ENCODE results near the gene HMGB1. TPM values are rescaled to one million over a fixed set of nuclear protein-coding genes. Genes with fewer than 3 reads are reported as not detected.

The HMGB1 gene
- total and polyA plus RNA-seq, 3 experiments from 2014 or later, result 642 to 729 (median 694) TPM

DNA sequence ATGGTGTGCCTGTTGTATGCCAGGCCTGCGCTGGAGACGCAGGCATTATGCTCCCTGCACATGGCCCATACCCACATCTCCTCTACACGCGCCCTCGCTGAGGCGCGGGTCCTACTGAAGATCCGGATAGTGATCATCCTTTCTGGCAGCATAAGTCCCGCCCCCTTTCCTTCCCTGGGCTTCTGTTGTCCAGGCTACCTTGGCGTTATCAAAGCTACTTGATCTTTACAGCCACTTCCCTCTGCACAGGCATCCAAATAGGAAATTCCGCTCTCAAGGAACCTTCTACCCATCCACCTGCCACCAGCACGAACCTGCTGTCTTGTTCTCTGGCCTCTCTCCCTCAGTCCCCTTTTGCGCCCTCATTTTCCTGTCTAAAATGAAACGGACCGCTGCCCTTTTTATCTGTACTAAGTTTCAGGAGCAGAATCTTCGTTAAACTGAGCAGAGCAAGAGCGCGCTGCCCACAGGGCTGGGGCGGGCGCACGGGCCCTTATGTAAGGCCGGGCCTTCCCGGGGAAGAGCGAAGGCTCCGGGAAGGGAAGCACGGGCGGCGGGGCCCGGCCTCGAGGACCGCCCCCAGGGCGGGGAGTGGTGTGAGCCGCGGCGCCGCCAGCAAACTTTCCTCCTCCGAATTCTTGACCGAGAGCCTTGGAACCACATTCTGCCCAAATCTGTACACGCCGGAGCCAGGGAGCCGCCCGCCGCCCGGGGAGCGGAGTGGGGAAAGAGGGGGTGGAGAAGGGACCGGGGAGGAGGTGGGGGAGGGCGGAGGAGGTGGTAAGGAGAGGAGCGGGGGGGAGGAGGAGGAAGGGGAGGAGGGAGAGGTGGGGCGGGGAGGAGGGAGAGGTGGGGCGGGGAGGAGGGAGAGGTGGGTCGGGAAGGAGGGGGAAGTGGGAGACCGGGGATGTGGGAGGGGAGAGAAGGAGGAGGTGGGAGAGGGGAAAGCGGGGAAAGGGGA is 44.4 kb downstream of the HMGB1 start:
- Mint-ChIP-seq H3K9me3 (no peaks in the 10 kb centered on the region), H3K36me3 (no peaks in the 10 kb centered on the region), H3K4me1 (peaks cover 13 to 27% (median 20%) of the 10 kb centered on the region in 3 donors), H3K4me3 (peak overlapping the region; percentile 76 to 98 (median 83)), H3K27me3 (peaks cover 0 to 2% of the 10 kb centered on the region in 2 donors), H3K27ac (peak overlapping the region; percentile 25 to 78 (median 56))
- H3K4me1 ChIP-seq (ENCODE audit: insufficient read depth, low read length), result peaks cover 6% of the 10 kb centered on the region
- CTCF ChIA-PET, result interaction anchor here (0.9 to 2.6 kb wide), 5 partner anchors 9 to 289 kb away, joined by 3 to 6 read pairs (median 4); no protein-coding TSS in a partner anchor
- no peak overlapping the region for H3K27ac ChIP-seq (ENCODE audit: low read depth, low read length)
- H3K4me3 ChIP-seq (ENCODE audit: low read length), result peak overlapping the region; percentile 37
- POLR2A ChIA-PET, result interaction anchor here (0.5 to 1.4 kb wide), 8 partner anchors 9 to 101 kb away, joined by 3 to 15 read pairs (median 4); no protein-coding TSS in a partner anchor
- no peaks in the 10 kb centered on the region for H3K9me3 ChIP-seq (ENCODE audit: low read length)
- H3K27me3 ChIP-seq (ENCODE audit: insufficient read depth, low read length, poor library complexity, severe bottlenecking), result no peaks in the 10 kb centered on the region
- H3K36me3 ChIP-seq (ENCODE audit: insufficient read depth, low read length), result no peaks in the 10 kb centered on the region
- DNase-seq, result peak in 3 of 5 donors; percentile 13 to 57 (median 22)

DNA sequence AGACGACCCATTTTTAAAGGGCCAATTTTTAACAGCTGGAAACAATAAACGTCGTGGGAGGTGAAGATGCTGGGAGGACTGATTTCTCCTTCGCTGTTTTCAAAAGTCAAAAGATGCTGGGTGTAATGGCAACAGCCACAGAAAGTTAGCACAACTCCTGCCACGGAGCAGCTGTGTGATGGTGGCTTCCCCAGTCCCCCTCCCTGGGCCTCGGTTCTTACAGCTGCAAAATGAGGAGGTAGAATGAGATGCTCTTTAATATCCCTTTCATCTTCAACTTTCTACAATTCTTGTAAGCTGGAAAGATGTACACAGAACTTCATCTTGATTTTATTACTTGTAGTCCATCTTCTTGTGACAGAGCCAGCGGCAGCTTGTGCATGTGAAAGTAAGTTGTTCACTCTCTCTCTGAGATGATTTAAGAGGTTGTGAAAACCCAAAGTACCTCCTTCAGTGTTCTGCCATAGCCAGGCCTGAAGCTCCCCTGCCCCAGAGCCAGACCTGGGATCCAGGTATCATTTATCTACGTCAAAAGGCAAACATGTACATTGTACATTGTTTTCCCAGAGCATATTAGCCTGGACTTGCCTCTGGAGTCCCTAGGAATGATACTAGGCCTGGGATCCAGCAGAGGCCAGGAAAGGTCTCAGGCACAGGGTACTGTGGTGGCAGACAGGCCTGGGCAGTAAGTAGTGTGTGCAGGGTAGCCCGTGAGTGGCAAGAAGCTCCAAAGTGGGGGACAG is 46.8 kb downstream of the HMGB1 start:
- H3K4me1 Mint-ChIP-seq, result peaks cover 22 to 45% (median 31%) of the 10 kb centered on the region in 3 donors
- DNase-seq, result no peak
- H3K9me3 Mint-ChIP-seq, result no peaks in the 10 kb centered on the region
- H3K36me3 Mint-ChIP-seq, result no peaks in the 10 kb centered on the region
- no peaks in the 10 kb centered on the region for H3K36me3 ChIP-seq (ENCODE audit: insufficient read depth, low read length)
- peak overlapping the region in 2 of 8 donors; percentile 10 to 74 for H3K27ac Mint-ChIP-seq
- ChIA-PET POLR2A (interaction anchor here (0.6 kb wide), 1 partner anchor 149 kb away, joined by 5 read pairs; no protein-coding TSS in a partner anchor), CTCF (interaction anchor here (0.7 to 2.6 kb wide), 4 partner anchors 10 to 287 kb away, joined by 3 to 6 read pairs (median 4); no protein-coding TSS in a partner anchor)
- H3K9me3 ChIP-seq (ENCODE audit: low read length), result no peaks in the 10 kb centered on the region
- peak overlapping the region in 1 of 7 donors; percentile 43 for H3K4me3 Mint-ChIP-seq
- no peak overlapping the region for H3K4me3 ChIP-seq (ENCODE audit: low read length)
- no peaks in the 10 kb centered on the region for H3K27me3 ChIP-seq (ENCODE audit: insufficient read depth, low read length, poor library complexity, severe bottlenecking)
- H3K27ac ChIP-seq (ENCODE audit: low read depth, low read length), result no peak overlapping the region
- H3K4me1 ChIP-seq (ENCODE audit: insufficient read depth, low read length), result peaks cover 6% of the 10 kb centered on the region
- peaks cover 0 to 2% of the 10 kb centered on the region in 2 donors for H3K27me3 Mint-ChIP-seq

DNA sequence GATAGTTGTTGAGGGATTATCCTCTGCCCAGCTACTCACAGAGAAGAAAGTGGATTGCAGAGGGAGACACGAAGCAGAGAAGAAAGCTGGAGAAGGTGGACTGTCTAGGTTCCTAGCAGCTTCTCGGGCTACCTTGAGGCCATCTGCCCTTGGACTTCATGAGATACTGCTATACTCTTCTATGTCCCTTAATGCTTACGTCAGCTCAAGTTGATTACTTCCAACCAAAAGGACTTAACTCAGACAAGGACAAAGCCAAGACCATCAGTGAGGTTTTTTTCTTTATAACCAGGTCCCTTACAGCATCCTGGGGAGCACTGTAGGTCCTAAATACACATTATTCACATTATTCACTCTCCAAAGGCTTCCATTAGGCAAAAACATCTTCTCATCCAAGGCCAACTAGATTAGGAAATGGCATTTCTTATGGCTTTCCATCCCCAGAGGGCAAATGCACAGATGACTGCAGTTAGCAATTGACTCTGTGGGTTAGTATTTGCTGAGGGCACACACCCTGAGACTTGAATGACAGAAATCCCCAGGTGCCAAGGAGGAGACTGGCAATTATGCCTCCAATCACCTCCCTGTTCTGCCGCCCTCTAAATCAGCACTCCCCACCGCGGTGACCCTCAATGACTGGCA is 47.5 kb downstream of the HMGB1 start:
- no peaks in the 10 kb centered on the region for H3K36me3 ChIP-seq (ENCODE audit: insufficient read depth, low read length)
- DNase-seq, result no peak
- no peaks in the 10 kb centered on the region for H3K9me3 ChIP-seq (ENCODE audit: low read length)
- H3K4me1 ChIP-seq (ENCODE audit: insufficient read depth, low read length), result peaks cover 6% of the 10 kb centered on the region
- Mint-ChIP-seq H3K9me3 (no peaks in the 10 kb centered on the region), H3K27ac (peak overlapping the region in 1 of 8 donors; percentile 14), H3K4me3 (peak overlapping the region in 1 of 7 donors; percentile 43), H3K36me3 (no peaks in the 10 kb centered on the region), H3K4me1 (peaks cover 22 to 45% (median 27%) of the 10 kb centered on the region in 3 donors), H3K27me3 (peaks cover 0 to 2% of the 10 kb centered on the region in 2 donors)
- no peaks in the 10 kb centered on the region for H3K27me3 ChIP-seq (ENCODE audit: insufficient read depth, low read length, poor library complexity, severe bottlenecking)
- ChIA-PET CTCF (interaction anchor here (0.7 to 1.3 kb wide), 2 partner anchors 9 to 10 kb away, joined by 3 read pairs; no protein-coding TSS in a partner anchor), POLR2A (no interaction called here)
- no peak overlapping the region for H3K27ac ChIP-seq (ENCODE audit: low read depth, low read length)
- H3K4me3 ChIP-seq (ENCODE audit: low read length), result no peak overlapping the region

DNA sequence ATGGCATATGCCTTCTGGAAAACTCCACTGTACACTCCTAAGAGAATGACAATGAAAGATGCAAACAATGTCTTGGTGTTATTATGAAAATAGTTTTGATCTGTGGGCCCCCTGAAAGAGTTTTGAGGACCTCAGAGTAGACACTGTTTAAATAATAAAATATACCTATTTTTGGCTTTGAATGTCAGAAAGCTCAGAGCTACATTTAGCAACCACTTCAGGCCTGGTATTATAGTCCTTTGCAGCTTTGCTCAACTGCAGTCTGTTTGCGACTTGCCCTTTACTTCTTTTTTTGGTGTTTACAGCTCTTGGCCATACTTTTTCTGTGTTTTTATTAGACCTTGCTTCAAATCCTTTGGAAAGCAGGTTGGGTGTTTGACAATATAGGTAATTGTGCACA is 49.3 kb downstream of the HMGB1 start:
- H3K9me3 Mint-ChIP-seq, result no peaks in the 10 kb centered on the region
- ChIA-PET POLR2A (interaction anchor here (1.2 kb wide), 1 partner anchor 44 kb away, joined by 3 read pairs; no protein-coding TSS in a partner anchor), CTCF (interaction anchor here (1.0 to 1.4 kb wide), 2 partner anchors 43 to 284 kb away, joined by 3 to 6 read pairs; no protein-coding TSS in a partner anchor)
- Histone ChIP-seq H3K4me1 (ENCODE audit: insufficient read depth, low read length) (peaks cover 6% of the 10 kb centered on the region), H3K36me3 (ENCODE audit: insufficient read depth, low read length) (no peaks in the 10 kb centered on the region), H3K9me3 (ENCODE audit: low read length) (no peaks in the 10 kb centered on the region), H3K4me3 (ENCODE audit: low read length) (no peak overlapping the region), H3K27me3 (ENCODE audit: insufficient read depth, low read length, poor library complexity, severe bottlenecking) (no peaks in the 10 kb centered on the region), H3K27ac (ENCODE audit: low read depth, low read length) (no peak overlapping the region)
- no peak for DNase-seq
- H3K27me3 Mint-ChIP-seq, result peaks cover 0 to 2% of the 10 kb centered on the region in 2 donors
- peak overlapping the region in 1 of 7 donors; percentile 25 for H3K4me3 Mint-ChIP-seq
- H3K4me1 Mint-ChIP-seq, result peaks cover 22 to 47% (median 23%) of the 10 kb centered on the region in 3 donors
- peak overlapping the region in 1 of 8 donors; percentile 43 for H3K27ac Mint-ChIP-seq
- no peaks in the 10 kb centered on the region for H3K36me3 Mint-ChIP-seq

DNA sequence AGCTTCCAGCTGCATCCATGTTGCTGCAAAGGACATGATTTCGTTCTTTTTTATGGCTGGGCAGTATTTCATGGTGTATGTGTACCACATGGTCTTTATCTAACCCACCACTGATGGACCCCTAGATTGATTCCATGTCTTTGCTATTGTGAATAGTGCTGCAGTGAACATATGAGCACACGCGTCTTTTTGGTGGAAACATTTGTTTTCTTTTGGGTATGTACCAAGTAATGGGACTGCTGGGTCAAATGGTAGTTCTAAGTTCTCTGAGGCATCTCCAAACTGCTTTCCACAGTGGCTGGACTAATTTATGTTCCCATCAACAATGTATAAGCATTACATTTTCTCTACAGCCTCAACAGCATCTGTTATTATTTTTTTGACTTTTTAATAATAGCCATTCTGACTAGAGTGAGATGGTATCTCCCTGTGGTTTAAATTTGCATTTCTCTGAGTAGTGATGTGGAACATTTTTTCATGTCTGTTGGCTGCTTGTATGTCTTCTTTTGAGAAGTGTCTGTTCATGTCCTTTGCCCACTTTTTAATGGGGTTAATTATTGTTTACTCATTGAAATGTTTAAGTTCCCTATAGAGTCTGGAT is 50.2 kb downstream of the HMGB1 start:
- no peaks in the 10 kb centered on the region for H3K36me3 ChIP-seq (ENCODE audit: insufficient read depth, low read length)
- H3K4me3 ChIP-seq (ENCODE audit: low read length), result no peak overlapping the region
- CTCF ChIA-PET, result interaction anchor here (1.0 kb wide), 1 partner anchor 283 kb away, joined by 3 read pairs; no protein-coding TSS in a partner anchor
- no peaks in the 10 kb centered on the region for H3K9me3 Mint-ChIP-seq
- no peak for DNase-seq
- POLR2A ChIA-PET, result no interaction called here
- no peaks in the 10 kb centered on the region for H3K4me1 ChIP-seq (ENCODE audit: insufficient read depth, low read length)
- H3K4me1 Mint-ChIP-seq, result peaks cover 16 to 41% (median 19%) of the 10 kb centered on the region in 3 donors
- H3K4me3 Mint-ChIP-seq, result peak overlapping the region in 1 of 7 donors; percentile 25
- peaks cover 0 to 2% of the 10 kb centered on the region in 2 donors for H3K27me3 Mint-ChIP-seq
- H3K27ac ChIP-seq (ENCODE audit: low read depth, low read length), result no peak overlapping the region
- peak overlapping the region in 2 of 8 donors; percentile 61 to 82 for H3K27ac Mint-ChIP-seq
- H3K27me3 ChIP-seq (ENCODE audit: insufficient read depth, low read length, poor library complexity, severe bottlenecking), result no peaks in the 10 kb centered on the region
- H3K36me3 Mint-ChIP-seq, result no peaks in the 10 kb centered on the region
- H3K9me3 ChIP-seq (ENCODE audit: low read length), result no peaks in the 10 kb centered on the region

DNA sequence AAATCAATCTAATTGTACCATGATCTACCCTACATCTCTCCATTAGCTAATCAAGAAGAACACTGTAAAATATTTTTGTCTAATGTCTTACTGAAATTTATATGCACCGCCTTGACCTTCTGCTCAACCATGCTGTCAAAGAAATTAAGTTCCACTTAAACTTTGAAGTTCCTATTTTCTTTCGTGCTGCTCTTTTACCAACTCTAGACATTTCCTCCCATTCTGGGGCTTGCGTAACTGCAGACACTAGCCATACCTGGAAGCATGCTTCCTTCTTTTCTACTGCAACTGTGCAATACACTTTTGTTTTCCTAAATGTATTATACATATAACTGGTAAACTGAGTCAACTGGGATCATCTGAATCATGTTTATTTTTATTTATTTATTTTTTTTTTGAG is 51.9 kb downstream of the HMGB1 start:
- no peaks in the 10 kb centered on the region for H3K36me3 Mint-ChIP-seq
- peaks cover 0 to 2% of the 10 kb centered on the region in 2 donors for H3K27me3 Mint-ChIP-seq
- no peak for DNase-seq
- H3K36me3 ChIP-seq (ENCODE audit: insufficient read depth, low read length), result no peaks in the 10 kb centered on the region
- H3K9me3 Mint-ChIP-seq, result no peaks in the 10 kb centered on the region
- H3K4me3 Mint-ChIP-seq, result no peak overlapping the region
- ChIA-PET POLR2A (no interaction called here), CTCF (interaction anchor here (0.9 to 1.1 kb wide), 3 partner anchors 39 to 281 kb away, joined by 3 to 4 read pairs (median 3); no protein-coding TSS in a partner anchor)
- no peak overlapping the region for H3K27ac ChIP-seq (ENCODE audit: low read depth, low read length)
- H3K27ac Mint-ChIP-seq, result no peak overlapping the region
- no peaks in the 10 kb centered on the region for H3K27me3 ChIP-seq (ENCODE audit: insufficient read depth, low read length, poor library complexity, severe bottlenecking)
- H3K4me3 ChIP-seq (ENCODE audit: low read length), result no peak overlapping the region
- peaks cover 25 to 49% (median 33%) of the 10 kb centered on the region in 3 donors for H3K4me1 Mint-ChIP-seq
- no peaks in the 10 kb centered on the region for H3K9me3 ChIP-seq (ENCODE audit: low read length)
- peaks cover 1% of the 10 kb centered on the region for H3K4me1 ChIP-seq (ENCODE audit: insufficient read depth, low read length)

DNA sequence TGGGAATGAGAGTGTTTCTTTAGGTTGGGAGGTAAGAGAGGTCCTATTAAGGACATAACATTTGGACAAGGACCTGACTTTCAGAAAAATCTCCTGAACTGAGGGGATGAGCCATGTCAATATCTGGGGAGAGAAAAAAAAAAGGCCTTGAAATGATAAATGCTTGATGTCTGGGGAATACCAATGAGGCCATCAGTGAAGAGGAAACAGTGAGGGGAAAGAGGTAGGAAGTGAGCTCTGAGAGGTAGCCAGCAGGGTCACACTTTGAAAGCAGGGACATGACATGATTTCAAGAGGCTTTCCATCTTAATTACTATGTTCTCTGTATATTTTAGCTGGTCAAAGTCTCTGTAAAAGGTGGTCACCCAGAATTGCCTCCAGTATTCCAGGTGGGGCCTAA is 53.4 kb downstream of the HMGB1 start:
- POLR2A ChIA-PET, result interaction anchor here (1.7 kb wide), 1 partner anchor 10 kb away, joined by 11 read pairs; the partner anchor contains the start of gene UBE2L5

More for the DNA sequence above, 53.4 kb downstream of the HMGB1 start:
- no peaks in the 10 kb centered on the region for H3K27me3 ChIP-seq (ENCODE audit: insufficient read depth, low read length, poor library complexity, severe bottlenecking)
- H3K27ac ChIP-seq (ENCODE audit: low read depth, low read length), result no peak overlapping the region
- DNase-seq, result no peak
- no peaks in the 10 kb centered on the region for H3K36me3 ChIP-seq (ENCODE audit: insufficient read depth, low read length)
- Mint-ChIP-seq H3K4me3 (no peak overlapping the region), H3K27ac (peak overlapping the region in 4 of 8 donors; percentile 3 to 87 (median 69)), H3K36me3 (no peaks in the 10 kb centered on the region), H3K27me3 (no peaks in the 10 kb centered on the region), H3K4me1 (peaks cover 36 to 58% (median 41%) of the 10 kb centered on the region in 3 donors), H3K9me3 (no peaks in the 10 kb centered on the region)
- no peaks in the 10 kb centered on the region for H3K9me3 ChIP-seq (ENCODE audit: low read length)
- CTCF ChIA-PET, result interaction anchor here (7.7 kb wide), 1 partner anchor 19 kb away, joined by 61 read pairs; no protein-coding TSS in a partner anchor
- peaks cover 10% of the 10 kb centered on the region for H3K4me1 ChIP-seq (ENCODE audit: insufficient read depth, low read length)
- H3K4me3 ChIP-seq (ENCODE audit: low read length), result no peak overlapping the region
